MCF 10A (cell line): Measurements from ENCODE around the gene ARFIP2. TPM values are rescaled to one million over a fixed set of nuclear protein-coding genes. Genes with fewer than 3 reads are reported as not detected.

Experiments
- BruUV-seq: library from RNA; stranded (reverse); fragments of 400-500 nt; replicated peaks from 2 replicates; lab custom pipeline; 2021; lab: Mats Ljungman, UMichigan
- CTCF ChIA-PET: fragments of 300-600 bp; sonication (Branson Sonifier 250); formaldehyde crosslinking; extraction: SDS; loops from one replicate; lab custom pipeline; 2021; ENCODE audit warnings: antibody characterized with exemption, inconsistent platforms; lab: Yijun Ruan, JAX
- POLR2A ChIA-PET: fragments of 300-600, 350-650 bp; sonication (Branson Sonifier 250); formaldehyde crosslinking; extraction: SDS; loops from one replicate; lab custom pipeline; 2020; ENCODE audit warnings: antibody characterized with exemption, inconsistent platforms; lab: Yijun Ruan, JAX
- DNase-seq: peaks from one replicate; pipeline ENCODE4 v3.0.0-alpha.2; 2018; ENCODE audit not compliant: unreplicated experiment
- H3K27ac Mint-ChIP-seq: one replicate; pipeline ENCODE4 v1.8.0; 2022; ENCODE audit warnings: mild to moderate bottlenecking, low read depth, mixed read lengths; ENCODE audit not compliant: unreplicated experiment
- H3K27me3 Mint-ChIP-seq: one replicate; pipeline ENCODE4 v1.8.0; 2022; ENCODE audit warnings: mixed read lengths; ENCODE audit not compliant: insufficient read depth, unreplicated experiment
- H3K36me3 Mint-ChIP-seq: one replicate; pipeline ENCODE4 v1.8.0; 2022; ENCODE audit warnings: mild to moderate bottlenecking, moderate library complexity, mixed read lengths; ENCODE audit not compliant: insufficient read depth, unreplicated experiment
- H3K4me1 Mint-ChIP-seq: one replicate; pipeline ENCODE4 v1.8.0; 2022; ENCODE audit warnings: mixed read lengths; ENCODE audit not compliant: insufficient read depth, unreplicated experiment
- H3K4me3 Mint-ChIP-seq: one replicate; pipeline ENCODE4 v1.8.0; 2022; ENCODE audit warnings: mild to moderate bottlenecking, moderate library complexity, mixed read lengths; ENCODE audit not compliant: unreplicated experiment
- H3K9me3 Mint-ChIP-seq: one replicate; pipeline ENCODE4 v1.8.0; 2022; ENCODE audit warnings: mixed read lengths; ENCODE audit not compliant: unreplicated experiment
- CTCF ChIP-seq: fragments of 200-600 bp; IDR thresholded peaks from one replicate; pipeline ENCODE4 v1.8.0; 2022; ENCODE audit warnings: antibody characterized with exemption, mild to moderate bottlenecking; ENCODE audit not compliant: unreplicated experiment
- intact Hi-C: fragments of 100-400 bp; cut with micrococcal nuclease; formaldehyde crosslinking; loops from 2 replicates; pipeline ENCODE4 v1.14.1; 2022
- total RNA-seq: library from RNA; stranded (reverse); gene quantifications from 2 replicates; pipeline ENCODE4 v1.2.3, GENCODE V29; 2022

The ARFIP2 gene
- total RNA-seq, 1 experiment from 2014 or later: 96.0 TPM

GRCh38 chr11:6457581-6458320, 23.4 kb downstream of the ARFIP2 start:
- no peak for DNase-seq
- no peak for TF ChIP-seq CTCF
- H3K4me1 Mint-ChIP-seq: no peaks in the 10 kb centered on the region
- H3K27me3 Mint-ChIP-seq: no peaks in the 10 kb centered on the region
- no TSS peak for BruUV-seq
- ChIA-PET POLR2A (interaction anchor here (0.6 kb wide), 1 partner anchor 43 kb away, joined by 4 read pairs; no protein-coding TSS in a partner anchor), CTCF (interaction anchor here (0.6 to 5.5 kb wide), 4 partner anchors 11 to 79 kb away, joined by 3 to 79 read pairs (median 4); partner anchors contain the start of gene HPX)
- intact Hi-C loops: no loop called here
- no peak overlapping the region for H3K4me3 Mint-ChIP-seq
- H3K27ac Mint-ChIP-seq: no peak overlapping the region
- no peaks in the 10 kb centered on the region for H3K9me3 Mint-ChIP-seq
- H3K36me3 Mint-ChIP-seq: no peaks in the 10 kb centered on the region

- Mint-ChIP-seq H3K9me3 (no peaks in the 10 kb centered on the region), H3K27ac (no peak overlapping the region), H3K4me1 (no peaks in the 10 kb centered on the region), H3K36me3 (no peaks in the 10 kb centered on the region), H3K27me3 (no peaks in the 10 kb centered on the region), H3K4me3 (no peak overlapping the region)
- intact Hi-C loops: no loop called here
- no peak for DNase-seq
- no peak for TF ChIP-seq CTCF
- POLR2A ChIA-PET: no interaction called here
- no TSS peak for BruUV-seq
- CTCF ChIA-PET: interaction anchor here (0.5 to 5.5 kb wide), 5 partner anchors 13 to 96 kb away, joined by 3 to 79 read pairs (median 6); partner anchors contain the start of gene HPX
Observed at GRCh38 chr11:6456361-6457073, 24.6 kb downstream of the ARFIP2 start.

- intact Hi-C loops: no loop called here
- H3K4me3 Mint-ChIP-seq: no peak overlapping the region
- ChIA-PET CTCF (interaction anchor here (0.7 to 5.5 kb wide), 8 partner anchors 9 to 92 kb away, joined by 3 to 79 read pairs (median 4); partner anchors contain the start of genes ARFIP2, HPX and TIMM10B), POLR2A (no interaction called here)
- no peaks in the 10 kb centered on the region for H3K9me3 Mint-ChIP-seq
- no peak overlapping the region for H3K27ac Mint-ChIP-seq
- H3K4me1 Mint-ChIP-seq: no peaks in the 10 kb centered on the region
- no peaks in the 10 kb centered on the region for H3K27me3 Mint-ChIP-seq
- no peaks in the 10 kb centered on the region for H3K36me3 Mint-ChIP-seq
- DNase-seq: no peak
- BruUV-seq: no TSS peak
- TF ChIP-seq CTCF: no peak
Observed at GRCh38 chr11:6455070-6455469, 26.1 kb downstream of the ARFIP2 start.

GRCh38 chr11:6453152-6453551, 28.0 kb downstream of the ARFIP2 start:
- no peak overlapping the region for H3K27ac Mint-ChIP-seq
- no peak for DNase-seq
- no TSS peak for BruUV-seq
- intact Hi-C loops: no loop called here
- POLR2A ChIA-PET: interaction anchor here (1.1 kb wide), 1 partner anchor 22 kb away, joined by 3 read pairs; no protein-coding TSS in a partner anchor
- H3K4me3 Mint-ChIP-seq: no peak overlapping the region
- no peaks in the 10 kb centered on the region for H3K4me1 Mint-ChIP-seq
- no peak for TF ChIP-seq CTCF
- H3K27me3 Mint-ChIP-seq: no peaks in the 10 kb centered on the region
- CTCF ChIA-PET: interaction anchor here (0.6 to 5.5 kb wide), 7 partner anchors 10 to 93 kb away, joined by 3 to 79 read pairs (median 4); partner anchors contain the start of gene HPX
- no peaks in the 10 kb centered on the region for H3K9me3 Mint-ChIP-seq
- H3K36me3 Mint-ChIP-seq: no peaks in the 10 kb centered on the region
